GM18508 (cell line): ENCODE results near the gene UNC45B.
"Not testable (repeated sequence)": the region's sequence is repeated elsewhere in the genome, so short reads cannot be mapped to it uniquely, and the experiment has no call there.

ENCODE experiments used
- ATAC-seq: cut with Tn5 transposase; IDR thresholded peaks from one replicate; pipeline ENCODE4 v1.9.1; 2021; ENCODE audit warnings: moderate number of reproducible peaks; ENCODE audit not compliant: insufficient read depth, unreplicated experiment

Gene UNC45B

DNA sequence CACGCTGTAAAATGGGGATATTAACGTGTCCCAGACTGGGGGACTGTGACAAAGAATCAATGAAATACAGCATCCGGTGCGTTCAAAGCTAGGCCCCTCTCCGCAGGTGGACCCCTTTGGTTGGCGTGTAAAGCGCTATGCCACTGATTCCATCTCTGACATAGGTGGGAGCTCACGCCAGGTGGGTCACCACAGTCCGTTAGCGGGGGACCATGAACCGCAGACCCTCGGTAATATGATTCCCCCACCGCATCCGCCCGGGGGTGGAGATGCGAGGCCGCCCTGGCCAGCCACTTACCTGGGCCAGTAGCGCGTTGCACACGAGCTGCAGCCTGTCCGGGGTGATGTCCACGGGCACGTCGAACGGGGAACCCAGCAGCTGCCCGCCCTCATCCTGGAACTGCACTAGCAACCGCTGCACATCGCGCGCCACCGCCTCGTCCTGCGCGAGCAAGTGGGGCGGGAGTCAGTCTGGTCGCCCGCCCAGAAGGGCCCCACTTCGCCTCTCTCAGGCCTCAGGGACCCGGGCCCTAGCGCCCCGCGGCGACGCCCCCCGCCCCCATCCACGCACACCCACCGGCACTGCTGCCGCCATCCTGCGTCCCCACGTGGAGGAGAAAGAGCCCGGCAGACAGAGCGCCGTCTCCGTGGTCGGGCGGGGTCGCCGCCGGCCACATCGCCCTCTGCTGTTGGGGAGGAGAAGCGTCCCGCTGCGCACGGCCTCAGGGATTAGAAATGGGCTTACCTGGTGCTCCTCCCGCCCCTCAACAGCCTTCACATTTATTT is 5.7 kb upstream of the UNC45B start, which contains the start of gene NLE1:
Gene NLE1, minus strand, starts transcription at position 623 of the 786 bp plus-strand sequence. Its CDS starts 28 bp downstream, at position 595.
- ATAC-seq = no peak

DNA sequence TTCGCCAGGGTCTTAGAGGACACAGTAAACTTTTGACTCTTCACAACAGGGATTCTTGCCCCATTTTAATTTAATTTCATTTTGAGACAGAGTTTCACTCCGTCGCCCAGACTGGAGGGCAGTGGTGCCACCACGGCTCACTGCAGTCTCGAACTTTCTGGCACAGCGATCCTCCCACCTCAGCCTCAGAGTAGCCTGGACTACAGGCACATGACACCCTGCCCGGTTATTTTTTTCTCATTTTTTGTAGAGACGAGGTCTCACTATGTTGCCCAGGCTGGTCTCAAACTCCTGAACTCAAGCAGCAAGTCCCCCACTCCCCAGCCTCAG is 5.2 kb upstream of the UNC45B start:
- no peak for ATAC-seq

DNA sequence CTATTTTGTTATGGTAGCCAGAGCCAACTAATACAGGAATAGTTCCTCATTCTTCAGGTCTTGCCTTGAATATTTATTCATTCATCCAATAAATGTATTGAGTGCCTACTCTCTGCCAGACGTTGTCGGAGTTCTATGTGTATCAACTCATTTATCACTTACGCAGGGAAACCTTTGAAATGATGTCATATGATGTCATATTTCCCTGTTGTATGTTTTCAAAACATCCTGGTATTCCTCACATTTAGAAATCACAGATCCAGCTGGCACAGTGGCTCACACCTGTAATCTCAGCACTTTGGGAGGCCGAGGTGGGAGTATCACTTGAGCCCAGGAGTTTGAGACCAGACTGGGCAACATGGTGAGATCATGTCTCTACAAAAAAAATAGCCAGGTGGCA is 2.8 kb upstream of the UNC45B start:
- ATAC-seq = no peak

DNA sequence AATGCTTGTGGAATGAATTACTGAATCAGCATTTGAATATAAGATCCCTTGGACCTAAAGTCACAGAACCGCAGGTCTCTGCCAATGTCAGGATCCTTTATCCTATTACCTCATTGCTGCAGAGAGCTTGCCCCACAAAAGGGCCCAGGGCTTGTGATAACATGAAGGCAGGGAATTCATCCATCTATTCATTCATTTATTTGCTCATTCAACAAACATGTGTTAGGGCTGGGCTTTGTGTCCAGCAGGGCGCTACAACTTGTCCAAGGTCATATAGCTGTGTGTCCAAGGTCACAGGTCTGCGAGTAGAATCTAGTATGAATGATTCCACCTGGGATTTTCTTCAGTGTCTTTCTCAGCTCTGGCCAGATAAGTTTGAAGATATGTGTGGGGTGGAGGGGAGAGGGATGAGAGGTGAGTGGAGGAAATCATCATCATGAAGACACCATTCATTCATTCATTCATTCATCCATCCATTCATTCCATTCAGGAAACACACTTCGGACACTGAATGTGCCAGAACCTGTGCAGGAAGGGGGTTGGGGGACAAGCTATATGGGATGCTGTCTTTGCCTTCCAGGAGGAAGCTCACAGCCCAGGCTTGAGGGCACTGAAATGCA is 1.3 kb upstream of the UNC45B start:
- ATAC-seq = no peak

GRCh38 chr17:35148144-35148543 is 527 bp downstream of the UNC45B start:
- ATAC-seq = no peak

DNA sequence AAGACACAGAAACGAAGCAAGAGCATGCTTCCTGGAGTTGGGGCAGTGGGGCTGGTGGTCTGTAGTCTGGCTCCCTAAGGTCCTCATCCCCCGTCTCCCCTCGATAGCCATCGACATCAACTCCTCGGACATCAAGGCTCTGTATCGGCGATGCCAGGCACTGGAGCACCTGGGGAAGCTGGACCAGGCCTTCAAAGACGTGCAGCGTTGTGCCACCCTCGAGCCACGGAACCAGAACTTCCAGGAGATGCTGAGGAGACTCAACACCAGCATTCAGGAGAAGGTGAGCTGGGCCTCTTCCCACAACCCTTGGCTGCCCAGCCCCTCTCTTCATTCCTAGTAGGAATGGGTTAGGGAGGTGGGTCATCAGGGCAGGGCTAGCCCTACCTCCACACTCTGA is 2.3 kb downstream of the UNC45B start:
- ATAC-seq = no peak

DNA sequence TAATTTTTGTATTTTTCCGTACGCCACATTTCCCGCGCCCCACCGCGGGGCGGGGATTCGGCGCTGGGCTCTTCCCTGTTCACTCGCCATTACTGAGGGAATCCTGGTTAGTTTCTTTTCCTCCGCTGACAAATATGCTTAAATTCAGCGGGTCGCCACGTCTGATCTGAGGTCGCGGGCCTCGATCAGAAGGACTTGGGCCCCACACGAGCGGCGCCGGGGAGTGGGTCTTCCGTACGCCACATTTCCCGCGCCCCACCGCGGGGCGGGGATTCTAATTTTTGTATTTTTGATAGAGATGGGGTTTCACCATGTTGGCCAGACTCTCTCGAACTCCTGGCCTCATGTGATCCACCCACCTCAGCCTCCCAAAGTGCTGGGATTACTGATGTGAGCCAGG is 3.5 kb downstream of the UNC45B start:
- not testable (repeated sequence) for ATAC-seq

DNA sequence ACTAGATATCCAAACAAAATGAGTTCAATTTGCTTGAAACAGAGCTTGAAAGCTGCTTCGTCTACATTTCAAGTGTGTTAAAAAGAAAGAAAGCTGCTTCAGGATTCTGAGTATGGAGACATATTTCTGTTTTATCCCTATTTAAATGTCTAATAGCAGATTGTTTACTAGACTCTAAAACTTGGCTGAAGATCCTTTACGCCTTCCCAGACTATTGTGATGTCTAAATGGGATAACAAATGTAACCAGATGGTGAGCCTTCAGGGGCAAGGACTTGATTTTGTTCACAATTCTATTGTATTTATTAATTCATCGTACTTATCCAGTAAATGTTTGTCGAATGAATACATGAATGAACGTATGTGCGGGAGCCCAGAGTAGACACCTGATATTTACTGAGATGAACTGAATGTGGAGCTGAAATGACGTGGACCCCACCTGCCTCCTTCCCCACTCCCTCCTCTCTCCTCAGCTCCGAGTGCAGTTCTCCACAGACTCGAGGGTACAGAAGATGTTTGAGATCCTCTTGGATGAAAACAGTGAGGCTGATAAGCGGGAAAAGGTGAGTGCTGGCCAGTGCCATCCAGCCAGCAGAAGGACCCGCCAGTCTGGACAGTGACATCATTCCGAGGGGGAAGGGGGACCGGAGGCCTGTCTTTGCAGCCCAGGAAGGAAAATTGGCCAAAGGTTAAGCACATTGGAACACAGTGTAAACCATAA is 5.0 kb downstream of the UNC45B start:
- ATAC-seq = no peak

DNA sequence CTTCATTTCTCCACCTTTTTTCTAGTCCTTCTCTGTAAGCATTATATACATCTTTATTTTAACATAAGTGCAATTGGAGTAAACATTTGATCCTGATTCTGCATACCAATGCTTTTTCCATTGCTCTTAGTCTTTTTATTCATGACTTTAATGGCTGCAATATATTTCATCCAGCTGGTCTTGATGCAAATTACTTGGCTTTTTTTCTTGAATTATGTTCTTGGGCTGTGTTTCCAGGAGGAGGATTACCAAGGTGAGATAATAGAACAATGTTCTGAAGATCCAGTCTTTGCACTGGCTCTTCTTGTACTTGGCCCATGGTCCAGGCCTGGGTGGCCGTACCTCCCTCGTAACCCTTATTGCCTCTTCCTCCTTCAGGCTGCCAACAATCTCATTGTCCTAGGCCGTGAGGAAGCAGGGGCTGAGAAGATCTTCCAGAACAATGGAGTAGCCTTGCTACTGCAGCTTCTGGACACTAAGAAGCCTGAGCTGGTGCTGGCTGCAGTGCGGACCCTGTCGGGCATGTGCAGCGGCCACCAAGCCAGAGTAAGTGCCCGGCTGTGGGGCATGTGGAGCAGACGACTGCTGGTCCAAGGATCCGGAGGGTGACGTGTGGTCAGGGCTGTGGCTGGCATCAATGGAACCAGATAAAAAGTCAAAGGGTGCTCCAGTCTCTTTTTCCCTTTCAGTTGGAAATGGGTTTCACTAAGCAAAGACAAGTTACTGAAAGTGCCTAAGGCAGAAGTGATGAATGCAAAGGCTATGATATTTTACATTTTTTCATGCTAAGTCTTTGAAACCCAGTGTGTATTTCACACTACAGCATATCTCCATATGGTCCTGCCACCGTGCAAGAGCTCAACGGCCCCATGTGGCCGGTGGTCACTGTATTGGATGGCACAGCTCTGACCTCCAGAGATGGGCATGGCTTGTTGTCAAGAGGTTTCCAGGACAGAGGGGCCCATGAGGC is 6.9 kb downstream of the UNC45B start:
- ATAC-seq = no peak

- no peak for ATAC-seq
Observed at GRCh38 chr17:35155246-35155645, 7.6 kb downstream of the UNC45B start.

DNA sequence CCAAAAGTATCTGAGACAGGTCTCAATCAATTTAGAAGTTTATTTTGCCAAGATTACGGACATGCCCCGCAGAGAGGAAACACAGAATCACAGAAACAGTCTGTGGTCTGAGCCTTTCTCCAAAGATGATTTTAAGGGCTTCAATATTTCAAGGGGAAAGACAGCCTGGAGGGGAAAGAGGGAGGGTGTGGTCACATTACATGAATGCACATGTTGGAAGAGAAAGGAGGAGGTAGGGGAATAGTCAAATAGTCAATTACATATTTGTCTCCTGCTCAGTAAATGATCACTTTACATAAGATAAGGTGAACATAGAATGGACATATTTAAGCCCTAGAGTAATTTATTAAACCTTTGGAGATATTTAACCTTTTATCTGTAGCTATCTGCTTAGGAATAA is 12.3 kb downstream of the UNC45B start:
- no peak for ATAC-seq

DNA sequence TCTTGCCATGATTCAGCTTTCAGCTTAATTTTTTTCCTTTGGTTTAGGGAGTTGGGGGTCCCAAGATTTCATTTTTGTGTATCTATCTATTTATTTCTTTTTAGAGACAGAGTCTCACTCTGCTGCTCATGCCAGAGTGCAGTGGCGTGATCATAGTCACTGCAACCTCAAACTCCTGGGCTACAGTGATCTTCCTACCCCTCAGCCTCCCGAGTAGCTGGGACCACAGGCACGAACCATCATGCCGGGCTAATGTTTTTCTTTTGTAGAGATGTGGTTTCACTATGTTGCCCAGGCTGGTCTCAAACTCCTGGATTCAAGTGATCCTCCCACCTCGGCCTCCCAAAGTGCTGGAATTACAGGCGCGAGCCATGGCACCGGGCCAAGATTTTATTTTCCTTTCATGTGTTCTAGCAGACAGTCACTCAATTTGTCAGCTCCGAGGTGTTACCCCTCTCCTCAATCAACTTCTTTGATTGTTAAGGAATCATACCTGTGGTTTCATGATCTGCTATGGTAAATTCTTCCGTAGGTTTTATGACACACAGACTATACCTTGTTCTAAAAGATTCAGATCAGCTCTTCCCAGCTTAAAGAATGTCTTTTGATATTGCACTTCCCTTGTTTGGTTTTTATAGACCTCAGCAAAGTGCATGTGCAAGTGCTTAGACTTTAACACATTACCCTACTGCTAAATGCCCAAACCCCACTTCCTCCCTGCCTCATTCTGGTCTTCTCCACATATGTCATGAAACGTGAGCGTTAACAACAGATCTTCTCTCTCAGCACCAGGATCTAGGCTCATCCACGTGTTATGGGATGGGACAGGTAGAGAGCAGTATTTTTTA is 13.0 kb downstream of the UNC45B start:
- ATAC-seq = no peak

- no peak for ATAC-seq
Observed at GRCh38 chr17:35161281-35161761, 13.7 kb downstream of the UNC45B start.

GRCh38 chr17:35162755-35163154 is 15.1 kb downstream of the UNC45B start:
- ATAC-seq = no peak

- ATAC-seq = no peak
Observed at GRCh38 chr17:35163886-35164285, 16.3 kb downstream of the UNC45B start.

GRCh38 chr17:35164716-35165115 is 17.1 kb downstream of the UNC45B start:
- ATAC-seq = no peak

DNA sequence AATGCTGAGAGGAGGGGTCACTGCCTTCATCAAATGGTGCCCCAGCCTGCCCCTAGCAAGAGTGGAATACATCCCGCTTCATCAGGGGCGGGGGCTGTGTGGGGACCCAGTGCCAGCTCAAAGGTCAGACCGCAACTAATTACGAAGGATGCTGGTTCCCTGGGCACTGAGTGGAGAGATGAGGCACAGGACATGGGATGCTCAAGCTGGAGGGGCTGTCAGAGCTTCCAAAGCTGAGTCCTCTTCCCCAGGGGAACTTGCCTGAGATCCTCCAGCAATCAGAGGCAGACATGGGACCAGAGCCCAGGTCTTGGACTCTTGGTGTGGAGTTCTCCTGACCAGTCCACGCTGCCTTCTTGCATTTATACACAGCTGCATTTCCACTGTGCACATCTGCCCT is 18.9 kb downstream of the UNC45B start:
- no peak for ATAC-seq

GRCh38 chr17:35167046-35167445 is 19.4 kb downstream of the UNC45B start:
- ATAC-seq = no peak

DNA sequence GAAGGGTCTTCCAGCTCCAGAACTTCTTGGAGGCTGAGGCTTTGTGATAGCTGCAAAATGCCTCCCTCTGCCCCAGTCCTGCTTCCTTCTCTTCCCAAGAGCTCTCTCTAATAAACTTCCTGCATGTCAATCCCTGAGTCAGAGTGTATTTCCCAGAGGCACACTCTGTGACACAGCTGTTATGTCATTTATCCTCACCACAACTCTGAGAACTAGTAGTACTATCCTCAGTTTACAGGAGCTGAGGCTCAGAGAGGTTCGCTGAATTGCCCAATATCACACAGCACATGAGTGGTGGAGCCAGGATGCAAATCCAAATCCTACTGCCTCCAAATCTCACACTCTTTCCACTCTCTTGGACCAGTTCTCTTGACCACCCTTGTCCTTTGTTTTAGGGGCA is 20.0 kb downstream of the UNC45B start:
- no peak for ATAC-seq
